Measurements from ENCODE around the gene KIF17. TPM values are rescaled to one million over a fixed set of nuclear protein-coding genes. Genes with fewer than 3 reads are reported as not detected.

KIF17 gene
- total RNA-seq, 1 experiment from 2014 or later, result 2.1 TPM

GRCh38 chr1:20625176-20626097, 92.4 kb downstream of the KIF17 start:
- DNase-seq (ENCODE audit: low spot score), result no peak

DNA sequence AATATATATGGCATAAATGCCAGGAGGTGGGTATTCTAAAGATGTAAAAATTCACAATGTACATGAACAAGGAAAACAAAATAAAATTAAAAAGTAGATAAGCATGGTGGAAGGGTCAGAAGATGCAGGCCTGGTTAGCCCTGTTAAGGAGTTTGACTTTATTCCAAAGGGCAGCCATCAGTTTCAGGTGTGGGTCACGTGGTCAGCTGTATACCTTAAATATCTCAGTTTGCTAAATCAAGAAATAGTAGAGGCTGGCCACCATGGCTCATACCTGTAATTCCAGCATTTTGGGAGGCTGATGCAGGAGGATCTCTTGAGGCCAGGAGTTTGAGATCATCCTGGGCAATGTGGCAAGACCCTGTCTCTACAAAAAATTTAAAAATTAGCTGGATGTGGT, 93.1 kb downstream of the KIF17 start:
- no peak for DNase-seq (ENCODE audit: low spot score)

DNA sequence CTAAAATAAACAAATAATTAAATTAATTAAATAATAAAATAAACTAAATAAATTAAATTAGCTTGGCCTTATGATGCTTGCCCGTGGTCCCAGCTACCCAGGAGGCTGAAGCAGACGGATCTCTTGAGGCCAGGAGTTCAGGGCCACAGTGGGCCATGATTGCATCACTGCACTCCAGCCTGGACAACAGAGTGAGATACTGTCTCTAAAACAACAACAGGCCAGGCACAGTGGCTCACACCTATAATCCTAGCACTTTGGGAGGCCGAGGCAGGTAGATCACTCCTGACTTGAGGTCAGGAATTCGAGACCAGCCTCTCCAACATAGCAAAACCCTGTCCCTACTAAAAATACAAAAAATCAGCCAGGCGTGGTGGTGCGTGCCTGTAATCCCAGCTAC, 96.8 kb downstream of the KIF17 start:
- no peak for DNase-seq (ENCODE audit: low spot score)

- DNase-seq (ENCODE audit: low spot score), result no peak
Observed at GRCh38 chr1:20619999-20620398, 97.8 kb downstream of the KIF17 start.

GRCh38 chr1:20618550-20618949, 99.3 kb downstream of the KIF17 start:
- DNase-seq (ENCODE audit: low spot score), result no peak

GRCh38 chr1:20616847-20617487, 100.8 kb downstream of the KIF17 start:
- DNase-seq (ENCODE audit: low spot score), result no peak

GRCh38 chr1:20615946-20616846, 101.6 kb downstream of the KIF17 start:
- peak; percentile 11 for DNase-seq (ENCODE audit: low spot score)

- DNase-seq (ENCODE audit: low spot score), result no peak
Observed at GRCh38 chr1:20614131-20614579, 103.7 kb downstream of the KIF17 start.

Other genes starting within 250 kb of the KIF17 start
- gene CAMK2N1, start 231.8 kb downstream of the KIF17 start, total RNA-seq (2014; rRNA removed; shearing (Covaris generic)), result 2.9 and 3.6 TPM in 2 replicates
- 26.6 and 26.9 TPM in 2 replicates for gene MUL1, start 209.9 kb downstream of the KIF17 start, total RNA-seq (2014; rRNA removed; shearing (Covaris generic))
- gene FAM43B, start 165.4 kb downstream of the KIF17 start, total RNA-seq (2014; rRNA removed; shearing (Covaris generic)), result 0.09 and 0.12 TPM in 2 replicates
- gene CDA, start 128.9 kb downstream of the KIF17 start, total RNA-seq (2014; rRNA removed; shearing (Covaris generic)), result 0.19 and 0.96 TPM in 2 replicates
- gene PINK1, start 84.5 kb downstream of the KIF17 start, total RNA-seq (2014; rRNA removed; shearing (Covaris generic)), result 44.8 and 57.9 TPM in 2 replicates
- 211 and 238 TPM in 2 replicates for gene DDOST, start 56.6 kb downstream of the KIF17 start, total RNA-seq (2014; rRNA removed; shearing (Covaris generic))
- 17.9 and 20.0 TPM in 2 replicates for gene SH2D5, start 14.7 kb upstream of the KIF17 start, total RNA-seq (2014; rRNA removed; shearing (Covaris generic))
- 124 and 125 TPM in 2 replicates for gene HP1BP3, start 69.3 kb upstream of the KIF17 start, total RNA-seq (2014; rRNA removed; shearing (Covaris generic))

All from A172 (cell line).